HG03103 (cell line): ENCODE data around the gene P2RX6.
"Not testable (repeated sequence)": the region's sequence is repeated elsewhere in the genome, so short reads cannot be mapped to it uniquely, and the experiment has no call there.

ENCODE experiments used
- ATAC-seq: cut with Tn5 transposase; IDR thresholded peaks from one replicate; pipeline ENCODE4 v1.9.1; 2021; ENCODE audit warnings: low read depth; ENCODE audit not compliant: unreplicated experiment

Gene P2RX6

GRCh38 chr22:21051145-21051830 is 36.3 kb downstream of the P2RX6 start:
- ATAC-seq: no peak

DNA sequence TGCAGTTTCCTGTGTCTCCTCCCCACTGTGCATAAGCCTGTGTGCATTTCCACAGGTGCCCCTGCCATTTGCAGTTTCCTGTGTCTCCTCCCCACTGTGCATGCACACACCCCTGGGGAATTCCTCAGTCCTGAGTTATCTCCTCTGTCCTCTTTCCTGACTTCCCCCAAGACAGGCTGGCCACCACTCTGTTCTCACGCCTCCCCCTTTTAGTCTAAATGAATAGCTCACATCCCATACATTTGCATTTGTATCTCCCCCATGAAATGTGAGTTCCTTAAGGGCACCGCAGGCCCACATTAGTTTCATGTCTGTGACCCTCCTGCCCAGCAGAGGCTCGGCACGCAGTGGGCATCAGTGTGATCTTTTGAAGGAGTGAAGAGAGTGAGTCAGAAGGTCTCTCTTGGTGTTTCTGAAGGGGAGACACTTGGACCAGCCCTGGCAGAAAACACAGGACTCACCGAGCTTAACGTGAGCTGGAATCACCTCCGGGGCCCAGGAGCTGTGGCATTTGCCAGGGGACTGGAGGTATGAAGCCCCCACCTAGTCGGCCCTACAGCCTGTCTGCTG is 37.0 kb downstream of the P2RX6 start:
- no peak for ATAC-seq

GRCh38 chr22:21052715-21053459 is 37.9 kb downstream of the P2RX6 start:
- no peak for ATAC-seq

DNA sequence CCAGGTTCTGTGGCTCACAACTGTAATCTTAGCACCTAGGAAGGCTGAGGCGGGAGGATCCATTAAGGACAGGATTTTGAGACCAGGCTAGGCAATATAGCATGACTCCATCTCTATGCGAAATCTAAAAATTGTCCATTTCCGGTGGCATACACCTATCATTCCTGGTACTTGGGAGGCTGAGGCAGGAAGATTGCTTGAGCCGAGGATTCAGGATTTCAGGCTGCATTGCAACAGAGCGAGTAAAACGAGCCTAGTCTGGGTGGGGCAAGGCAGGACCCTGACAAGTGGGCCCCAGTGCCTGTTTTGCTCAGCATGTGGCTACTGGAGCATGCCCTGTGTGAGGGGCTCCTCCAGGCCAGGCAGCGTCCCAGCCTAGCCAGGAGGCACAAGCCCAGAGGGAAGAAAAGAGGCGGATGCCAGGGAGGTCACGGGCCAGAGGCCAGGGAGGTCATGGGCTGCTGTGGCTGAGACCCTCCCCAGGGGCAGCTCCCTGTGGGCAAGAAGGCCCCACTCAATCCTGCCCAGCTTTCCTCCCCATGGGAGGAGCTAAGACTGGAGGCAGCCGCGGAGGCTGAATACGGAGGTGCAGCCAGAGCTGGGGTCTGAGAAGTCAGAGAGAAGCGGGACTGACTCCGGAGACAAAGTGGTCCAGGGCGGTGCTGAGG is 39.2 kb downstream of the P2RX6 start:
- ATAC-seq: no peak

DNA sequence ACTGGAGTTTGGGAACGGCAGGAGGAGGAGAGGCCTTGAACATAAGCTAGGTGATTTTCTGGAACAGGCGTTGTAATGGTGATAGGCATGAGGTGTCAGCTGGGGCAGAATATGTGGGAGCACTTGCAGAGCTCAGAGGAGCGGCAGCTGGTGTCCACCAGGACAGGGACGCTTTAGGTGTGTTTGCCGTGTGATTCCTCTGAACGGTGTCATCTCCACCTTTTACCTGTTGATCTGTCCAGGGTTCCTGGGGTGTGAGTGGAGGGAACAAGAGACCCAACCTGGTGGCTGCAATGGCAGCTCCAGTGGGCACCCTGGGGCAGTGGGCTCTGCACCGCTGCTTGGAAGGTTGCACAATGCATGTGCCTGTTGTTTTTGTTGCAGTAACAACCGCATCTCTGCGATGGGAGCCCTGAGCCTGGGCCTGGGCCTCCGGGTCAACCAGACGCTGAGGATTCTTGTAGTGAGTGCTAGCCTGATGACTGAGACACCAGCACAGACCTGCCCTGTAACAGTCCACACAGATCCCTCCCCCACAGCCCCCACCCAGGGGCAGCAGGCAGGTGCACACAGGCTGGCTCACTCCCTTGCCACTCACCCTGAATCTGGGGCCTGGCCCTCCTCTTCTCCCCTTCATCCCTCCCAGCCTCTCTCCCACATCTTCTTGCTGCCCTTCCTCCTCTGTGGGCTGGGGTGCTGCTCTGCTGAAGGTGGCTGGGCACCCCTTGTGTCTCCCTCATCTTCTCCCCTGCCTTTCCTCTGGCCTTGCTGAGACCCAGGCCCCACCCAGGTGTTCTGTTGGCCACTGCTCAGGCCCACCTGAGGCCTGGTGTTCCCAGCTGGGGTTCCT is 40.0 kb downstream of the P2RX6 start:
- no peak for ATAC-seq

GRCh38 chr22:21055564-21055834 is 40.5 kb downstream of the P2RX6 start:
- ATAC-seq: no peak

- no peak for ATAC-seq
These were observed 40.9 kb downstream of the P2RX6 start for GRCh38 chr22:21055880-21056319.

GRCh38 chr22:21060363-21060762 is 45.4 kb downstream of the P2RX6 start:
- ATAC-seq: not testable (repeated sequence)

- not testable (repeated sequence) for ATAC-seq
These were observed 46.8 kb downstream of the P2RX6 start for GRCh38 chr22:21061660-21062321.

GRCh38 chr22:21064425-21064824 is 49.5 kb downstream of the P2RX6 start:
- ATAC-seq: not testable (repeated sequence)

GRCh38 chr22:21064917-21065864 is 50.2 kb downstream of the P2RX6 start:
- no peak for ATAC-seq

DNA sequence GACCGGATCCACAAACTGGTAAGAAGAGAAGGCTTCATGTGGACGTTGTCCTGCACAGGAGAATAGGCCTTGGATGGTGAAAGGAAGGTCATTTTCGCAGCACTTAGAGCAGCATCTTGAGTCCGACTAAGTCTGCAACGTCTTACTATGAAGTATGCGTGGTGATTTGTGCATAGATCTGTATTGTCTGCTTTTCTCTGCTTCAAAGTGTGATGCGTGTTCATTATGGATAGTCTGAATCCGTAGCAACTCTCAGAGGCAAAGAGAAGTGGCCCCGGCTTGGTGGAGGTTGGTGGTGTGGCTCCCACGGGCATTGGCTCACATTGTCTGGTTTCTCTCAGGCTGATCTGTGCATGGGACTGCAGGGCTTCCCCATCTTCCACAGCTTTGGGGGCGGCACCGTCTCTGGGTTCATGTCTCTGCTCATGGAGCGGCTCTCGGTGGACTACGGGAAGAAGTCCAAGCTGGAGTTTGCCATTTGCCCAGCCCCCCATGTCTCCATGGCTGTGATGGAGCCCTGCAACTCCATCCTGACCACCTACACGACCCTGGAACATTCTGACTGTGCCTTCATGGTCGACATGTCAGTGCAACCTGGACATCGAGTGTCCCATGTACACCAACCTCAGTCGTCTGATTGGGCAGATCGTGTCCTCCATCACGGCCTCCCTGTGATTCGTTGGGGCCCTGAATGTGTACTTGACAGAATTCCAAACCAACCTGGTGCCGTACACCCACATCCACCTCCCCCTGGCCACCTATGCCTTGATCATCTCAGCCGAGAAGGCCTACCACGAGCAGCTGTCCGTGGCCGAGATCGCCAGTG is 52.3 kb downstream of the P2RX6 start:
- ATAC-seq: no peak

DNA sequence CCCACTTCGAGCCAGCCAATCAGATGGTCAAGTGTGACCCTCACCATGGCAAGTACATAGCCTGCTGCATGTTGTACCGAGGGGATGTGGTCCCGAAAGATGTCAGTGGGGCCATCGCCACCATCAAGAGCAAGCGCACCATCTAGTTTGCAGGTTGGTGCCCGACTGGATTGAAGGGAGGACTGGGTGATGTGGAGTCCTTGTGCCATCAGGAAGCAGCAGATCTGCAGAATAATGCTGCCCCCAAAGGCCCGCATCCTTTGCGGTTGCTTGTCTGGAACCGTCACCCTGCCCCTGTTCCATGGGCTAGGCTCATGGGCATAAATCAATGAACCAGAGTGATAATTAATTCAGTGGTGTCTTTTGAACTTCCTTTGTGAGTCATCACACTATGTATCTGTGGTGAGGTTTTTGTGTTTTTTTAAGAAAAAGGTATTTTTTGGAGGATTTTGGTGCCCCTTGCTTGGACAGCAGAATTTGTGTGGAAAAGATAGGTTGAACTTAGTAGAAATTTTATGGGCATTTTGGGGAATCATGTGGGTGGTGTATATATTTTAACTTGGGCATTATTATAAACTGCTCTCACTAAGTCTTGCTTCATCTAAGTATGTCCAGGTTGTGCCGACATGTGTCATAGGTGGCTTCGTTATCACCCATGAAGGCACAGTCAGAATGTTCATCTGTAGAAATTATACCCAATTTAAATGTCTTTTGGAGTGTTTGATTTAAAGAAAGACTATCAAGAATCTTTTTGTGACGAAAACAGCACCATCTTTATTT is 53.1 kb downstream of the P2RX6 start:
- no peak for ATAC-seq

GRCh38 chr22:21068681-21069276 is 53.8 kb downstream of the P2RX6 start:
- ATAC-seq: no peak

- ATAC-seq: no peak
These were observed 54.4 kb downstream of the P2RX6 start for GRCh38 chr22:21069375-21069774.

DNA sequence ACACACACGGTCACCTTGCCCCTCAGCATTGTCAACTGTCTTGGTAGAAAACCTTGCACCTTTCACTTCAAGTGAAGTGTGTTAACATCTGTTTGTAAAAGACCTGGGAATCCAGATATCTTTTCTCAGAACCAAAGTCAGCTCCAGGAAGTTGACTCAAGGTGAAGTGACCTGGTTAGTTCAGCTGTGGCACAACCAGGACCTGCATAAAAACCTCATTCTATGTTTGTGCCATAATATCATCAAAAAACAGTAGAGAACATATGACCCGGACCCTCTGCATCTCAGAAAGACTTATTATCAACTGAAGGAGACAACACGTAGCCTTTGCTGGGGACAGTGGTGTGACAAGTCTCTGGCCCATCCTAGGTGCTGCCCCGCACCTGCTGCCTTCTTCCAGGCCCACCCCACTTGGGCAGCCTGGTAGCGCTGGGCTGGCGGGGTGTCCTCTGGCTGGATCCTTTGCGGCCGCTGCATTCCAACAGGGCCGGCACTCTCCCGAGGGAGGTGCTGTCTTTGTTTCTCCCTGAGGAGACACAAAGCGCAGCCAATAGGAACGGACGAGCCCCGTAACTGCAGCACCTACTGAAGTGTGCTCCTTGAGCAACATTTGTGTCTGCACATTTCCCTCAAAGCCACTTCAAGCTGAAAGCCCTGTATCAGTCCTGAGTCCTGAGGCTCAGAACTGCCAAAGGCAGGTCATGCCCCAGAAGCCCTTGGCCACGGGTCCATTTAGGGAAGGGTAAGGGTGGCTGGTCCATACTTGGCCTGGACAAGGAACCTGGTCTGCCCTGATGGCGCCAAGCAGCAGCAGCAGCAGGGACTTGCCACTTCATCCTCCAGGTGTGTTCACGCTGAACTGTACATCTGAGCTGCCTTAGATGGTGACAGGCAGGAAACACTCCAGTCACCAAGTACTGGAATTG is 56.0 kb downstream of the P2RX6 start:
- no peak for ATAC-seq
